OCI-LY1 (cell line): Measurements from ENCODE around the gene DENND5B.

Experiments
- CTCF ChIP-seq: fragments of 200-600 bp; sonication (generic), shearing (Covaris generic); IDR thresholded peaks from 2 replicates; pipeline ENCODE4 v1.5.1; 2017; ENCODE audit warnings: mild to moderate bottlenecking, antibody characterized with exemption, low read length, moderate library complexity, mixed read lengths
- EZH2 ChIP-seq: fragments of 200-600 bp; sonication (generic), shearing (Covaris generic); IDR thresholded peaks from 2 replicates; pipeline ENCODE4 v1.8.0; 2017; ENCODE audit warnings: borderline replicate concordance, mixed run types, mild to moderate bottlenecking, antibody characterized with exemption, low read length, moderate library complexity, mixed read lengths

- TF ChIP-seq CTCF (no peak), EZH2 (no peak)
These were observed 21.9 kb upstream of the DENND5B start for GRCh38 chr12:31612819-31613218.
